ENCODE measurements around the gene TOGARAM2. TPM values are rescaled to one million over a fixed set of nuclear protein-coding genes. Genes with fewer than 3 reads are reported as not detected.
A peak's percentile ranks its signal among the peaks of the same experiment; 100 is the strongest.

Gene TOGARAM2
- polyA plus RNA-seq, 1 experiment = 0.30 TPM

- ChIA-PET POLR2A (no interaction called here), CTCF (no interaction called here)
- H3K9me3 ChIP-seq (ENCODE audit: control insufficient read depth, insufficient read depth, low read length) = no peaks in the 10 kb centered on the region
- no peaks in the 10 kb centered on the region for H3K27me3 ChIP-seq (ENCODE audit: control insufficient read depth, insufficient read depth, low read length)
- no peak for DNase-seq (ENCODE audit: low read depth, low spot score)
- H3K4me3 ChIP-seq (ENCODE audit: low read depth, low read length) = no peak overlapping the region
- no peak for TF ChIP-seq CTCF (IDR thresholded peaks at IDR 0.05; ENCODE audit: low read depth, low read length)
- H3K27ac ChIP-seq (ENCODE audit: low read depth, low read length) = no peak overlapping the region
These were observed 28.3 kb upstream of the TOGARAM2 start for GRCh38 chr2:28952836-28953211.

GRCh38 chr2:28955467-28955866 lies 25.6 kb upstream of the TOGARAM2 start:
- no peaks in the 10 kb centered on the region for H3K9me3 ChIP-seq (ENCODE audit: control insufficient read depth, insufficient read depth, low read length)
- ChIA-PET CTCF (interaction anchor here (0.7 to 2.0 kb wide), 11 partner anchors 8 to 968 kb away, joined by 3 to 8 read pairs (median 4); no protein-coding TSS in a partner anchor), POLR2A (no interaction called here)
- DNase-seq (ENCODE audit: low read depth, low spot score) = no peak
- no peak overlapping the region for H3K4me3 ChIP-seq (ENCODE audit: low read depth, low read length)
- H3K27ac ChIP-seq (ENCODE audit: low read depth, low read length) = no peak overlapping the region
- no peaks in the 10 kb centered on the region for H3K27me3 ChIP-seq (ENCODE audit: control insufficient read depth, insufficient read depth, low read length)
- no peak for TF ChIP-seq CTCF (IDR thresholded peaks at IDR 0.05; ENCODE audit: low read depth, low read length)

GRCh38 chr2:28956415-28956826 lies 24.7 kb upstream of the TOGARAM2 start:
- peak; percentile 52 for TF ChIP-seq CTCF (IDR thresholded peaks at IDR 0.05; ENCODE audit: low read depth, low read length)

GRCh38 chr2:28956890-28957289 lies 24.2 kb upstream of the TOGARAM2 start:
- POLR2A ChIA-PET = no interaction called here
- Histone ChIP-seq H3K27me3 (ENCODE audit: control insufficient read depth, insufficient read depth, low read length) (no peaks in the 10 kb centered on the region), H3K4me3 (ENCODE audit: low read depth, low read length) (no peak overlapping the region), H3K9me3 (ENCODE audit: control insufficient read depth, insufficient read depth, low read length) (no peaks in the 10 kb centered on the region), H3K27ac (ENCODE audit: low read depth, low read length) (no peak overlapping the region)
- DNase-seq (ENCODE audit: low read depth, low spot score) = no peak
- CTCF ChIA-PET = interaction anchor here (0.7 to 2.0 kb wide), 5 partner anchors 172 to 352 kb away, joined by 3 to 8 read pairs (median 4); no protein-coding TSS in a partner anchor
- peak; percentile 46 for TF ChIP-seq CTCF (IDR thresholded peaks at IDR 0.05; ENCODE audit: low read depth, low read length)

More at GRCh38 chr2:28956415-28956826, 24.7 kb upstream of the TOGARAM2 start:
- H3K4me3 ChIP-seq (ENCODE audit: low read depth, low read length) = peak overlapping the region; percentile 18
- H3K9me3 ChIP-seq (ENCODE audit: control insufficient read depth, insufficient read depth, low read length) = no peaks in the 10 kb centered on the region
- POLR2A ChIA-PET = no interaction called here
- no peak for DNase-seq (ENCODE audit: low read depth, low spot score)
- CTCF ChIA-PET = interaction anchor here (0.7 to 2.0 kb wide), 11 partner anchors 9 to 967 kb away, joined by 3 to 8 read pairs (median 4); no protein-coding TSS in a partner anchor
- H3K27ac ChIP-seq (ENCODE audit: low read depth, low read length) = no peak overlapping the region
- no peaks in the 10 kb centered on the region for H3K27me3 ChIP-seq (ENCODE audit: control insufficient read depth, insufficient read depth, low read length)

- DNase-seq (ENCODE audit: low read depth, low spot score) = peak; percentile 50
- CTCF ChIA-PET = interaction anchor here (0.5 to 1.9 kb wide), 42 partner anchors 9 to 1114 kb away, joined by 3 to 15 read pairs (median 4); partner anchors contain the start of gene TOGARAM2
- Histone ChIP-seq H3K27ac (ENCODE audit: low read depth, low read length) (no peak overlapping the region), H3K4me3 (ENCODE audit: low read depth, low read length) (no peak overlapping the region), H3K9me3 (ENCODE audit: control insufficient read depth, insufficient read depth, low read length) (no peaks in the 10 kb centered on the region), H3K27me3 (ENCODE audit: control insufficient read depth, insufficient read depth, low read length) (no peaks in the 10 kb centered on the region)
- POLR2A ChIA-PET = no interaction called here
- peak; percentile 64 for TF ChIP-seq CTCF (IDR thresholded peaks at IDR 0.05; ENCODE audit: low read depth, low read length)
These were observed 22.4 kb upstream of the TOGARAM2 start for GRCh38 chr2:28958689-28959088.
